SK-N-SH (cell line): ENCODE results near the gene BBX. TPM values are rescaled to one million over a fixed set of nuclear protein-coding genes. Genes with fewer than 3 reads are reported as not detected.

Source experiments
- CTCF ChIA-PET: fragments of 300-600, 350-600 bp; formaldehyde crosslinking; extraction: SDS; loops from one replicate; lab custom pipeline; 2021; lab: Yijun Ruan, JAX
- POLR2A ChIA-PET: fragments of 350-600 bp; sonication (Branson Sonifier 250); formaldehyde crosslinking; extraction: SDS; loops from one replicate; lab custom pipeline; 2020; ENCODE audit warnings: antibody characterized with exemption, inconsistent platforms; lab: Yijun Ruan, JAX
- DNase-seq: peaks from one replicate; pipeline ENCODE4 v3.0.0; 2012
- H2AFZ ChIP-seq: fragments of 200-600 bp; sonication (generic); 2 replicates; pipeline ENCODE4 v1.8.1; 2016; ENCODE audit warnings: antibody characterized with exemption, mild to moderate bottlenecking, low read depth
- H3F3A ChIP-seq: fragments of 200-600 bp; sonication (generic); replicated peaks from 2 replicates; pipeline ENCODE3; 2016; ENCODE audit warnings: antibody characterized with exemption, mild to moderate bottlenecking; ENCODE audit not compliant: insufficient read depth
- H3K27ac ChIP-seq, 2 experiments: fragments of 200-500 bp in 1 of 2; fragments of 200-600 bp in 1 of 2; sonication (Bioruptor generic) in 1 of 2; sonication (generic), shearing (Covaris generic) in 1 of 2; 2 replicates each; pipeline versions ENCODE4 v1.5.1 to v1.6.1; 2014 to 2016; ENCODE audit warnings: low read depth in 2 of 2, inconsistent platforms in 1 of 2, low read length in 1 of 2, mild to moderate bottlenecking in 1 of 2, mixed read lengths in 1 of 2
- H3K27me3 ChIP-seq: fragments of 200-600 bp; sonication (generic), shearing (Covaris generic); 2 replicates; pipeline ENCODE4 v1.6.1; 2016; ENCODE audit warnings: mixed run types; ENCODE audit not compliant: insufficient read depth
- H3K36me3 ChIP-seq, 2 experiments: fragments of 200-500 bp in 1 of 2; fragments of 200-600 bp in 1 of 2; sonication (Bioruptor generic) in 1 of 2; sonication (generic) in 1 of 2; replicated peaks in 1 of 2; 2 replicates each; pipeline versions ENCODE3 to v1.5.1; 2014 to 2016; ENCODE audit warnings: low read length in 1 of 2, mild to moderate bottlenecking in 1 of 2; ENCODE audit not compliant: insufficient read depth in 2 of 2, control insufficient read depth in 1 of 2
- H3K4me1 ChIP-seq, 2 experiments: fragments of 200-500 bp in 1 of 2; fragments of 200-600 bp in 1 of 2; sonication (Bioruptor generic) in 1 of 2; sonication (generic), shearing (Covaris generic) in 1 of 2; 2 replicates each; pipeline versions ENCODE4 v1.5.1 to v1.6.1; 2014 to 2016; ENCODE audit warnings: low read depth in 1 of 2, low read length in 1 of 2, mixed run types in 1 of 2; ENCODE audit not compliant: insufficient read depth in 2 of 2, control insufficient read depth in 1 of 2
- H3K4me2 ChIP-seq: fragments of 200-600 bp; sonication (generic), shearing (Covaris generic); 2 replicates; pipeline ENCODE4 v1.6.1; 2017; ENCODE audit warnings: mixed run types
- H3K4me3 ChIP-seq, 2 experiments: fragments of 200-500 bp in 1 of 2; fragments of 200-600 bp in 1 of 2; sonication (Bioruptor generic) in 1 of 2; sonication (generic), shearing (Covaris generic) in 1 of 2; 2 replicates each; pipeline versions ENCODE4 v1.5.1 to v1.8.1; 2014 to 2016; ENCODE audit warnings: low read depth in 2 of 2, inconsistent platforms in 1 of 2, low read length in 1 of 2, mild to moderate bottlenecking in 1 of 2, mixed read lengths in 1 of 2, moderate library complexity in 1 of 2
- H3K79me2 ChIP-seq: fragments of 200-600 bp; sonication (generic); 2 replicates; pipeline ENCODE4 v1.8.1; 2017; ENCODE audit warnings: mild to moderate bottlenecking; ENCODE audit not compliant: insufficient read depth
- H3K9ac ChIP-seq: fragments of 200-600 bp; sonication (generic); 2 replicates; pipeline ENCODE4 v1.6.1; 2017; ENCODE audit warnings: mixed run types
- H3K9me2 ChIP-seq: fragments of 200-600 bp; sonication (generic); 2 replicates; pipeline ENCODE4 v1.6.1; 2017; ENCODE audit warnings: mixed run types
- H3K9me3 ChIP-seq: fragments of 200-600 bp; sonication (generic); 2 replicates; pipeline ENCODE4 v1.6.1; 2017; ENCODE audit warnings: mixed run types, mild to moderate bottlenecking, moderate library complexity
- H4K20me1 ChIP-seq: fragments of 200-600 bp; sonication (generic); 2 replicates; pipeline ENCODE4 v1.6.1; 2017; ENCODE audit warnings: mild to moderate bottlenecking, mixed run types; ENCODE audit not compliant: insufficient read depth
- ELF1 ChIP-seq: IDR thresholded peaks from 2 replicates; pipeline ENCODE4 v1.4.0; 2012
- FOSL2 ChIP-seq: IDR thresholded peaks from 2 replicates; pipeline ENCODE4 v1.4.0; 2012; ENCODE audit warnings: low read depth, mild to moderate bottlenecking, moderate library complexity, borderline replicate concordance
- MEF2A ChIP-seq: IDR thresholded peaks from 2 replicates; pipeline ENCODE4 v1.4.0; 2012; ENCODE audit warnings: low read depth, borderline replicate concordance
- MXI1 ChIP-seq: IDR thresholded peaks from 2 replicates; pipeline ENCODE4 v1.6.1; 2012; ENCODE audit warnings: mild to moderate bottlenecking, low read depth, low read length, improper control_type of control experiment
- RAD21 ChIP-seq: IDR thresholded peaks from 2 replicates; pipeline ENCODE4 v1.6.1; 2012; ENCODE audit warnings: mild to moderate bottlenecking, low read length
- SIN3A ChIP-seq: IDR thresholded peaks from 2 replicates; pipeline ENCODE4 v1.6.1; 2012; ENCODE audit warnings: low read depth, mild to moderate bottlenecking, low read length, moderate library complexity, borderline replicate concordance
- TCF12 ChIP-seq: IDR thresholded peaks from 2 replicates; pipeline ENCODE4 v1.4.0; 2012
- polyA plus RNA-seq, 3 experiments: library from polyadenylated mRNA; depleted of rRNA; stranded (reverse); fragments of >200 nt; gene quantifications; 2 replicates each; pipeline ENCODE4 v1.2.3, GENCODE V29; 2012
- TF ChIP-seq, protein P1 (sequence below): IDR thresholded peaks from 2 replicates; pipeline ENCODE4 v1.4.0; 2012; ENCODE audit warnings: low read depth, borderline replicate concordance
- TF ChIP-seq, protein P2 (sequence below): fragments of 150-350 bp; IDR thresholded peaks from 2 replicates; pipeline ENCODE4 v1.6.1; 2016; ENCODE audit warnings: mild to moderate bottlenecking, low read depth, low read length
- TF ChIP-seq, protein P3 (sequence below): fragments of 200-600 bp; sonication (generic); IDR thresholded peaks from 2 replicates; pipeline ENCODE4 v1.6.1; 2017; ENCODE audit warnings: antibody characterized with exemption, mild to moderate bottlenecking, moderate library complexity

BBX gene
- polyA plus RNA-seq, 1 of the 3 experiments (the other 2 are of a cell fraction), result 14.2 TPM

DNA sequence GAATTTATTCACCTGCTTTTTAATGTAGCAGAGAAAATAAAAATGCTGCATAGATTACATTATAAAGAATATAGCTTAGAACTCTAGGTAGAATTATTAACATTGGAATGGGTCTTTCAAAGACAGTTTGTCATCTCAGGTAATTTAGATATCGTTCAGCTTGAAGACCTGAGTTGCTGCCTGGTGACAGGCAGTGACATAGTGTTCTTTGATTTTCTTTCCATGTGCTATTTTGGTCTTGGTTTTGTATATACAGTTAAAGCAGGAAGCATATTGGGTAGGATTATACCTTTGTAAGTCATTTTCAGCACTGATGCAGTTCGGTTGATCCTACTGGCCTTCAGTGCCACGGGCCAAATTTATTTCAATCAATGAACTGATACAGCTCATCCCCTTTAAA is 98.7 kb downstream of the BBX start (continued):
- TF ChIP-seq RAD21, result no peak
- TF ChIP-seq SIN3A, result no peak
- TF ChIP-seq FOSL2, result no peak
- TF ChIP-seq, protein P1, sequence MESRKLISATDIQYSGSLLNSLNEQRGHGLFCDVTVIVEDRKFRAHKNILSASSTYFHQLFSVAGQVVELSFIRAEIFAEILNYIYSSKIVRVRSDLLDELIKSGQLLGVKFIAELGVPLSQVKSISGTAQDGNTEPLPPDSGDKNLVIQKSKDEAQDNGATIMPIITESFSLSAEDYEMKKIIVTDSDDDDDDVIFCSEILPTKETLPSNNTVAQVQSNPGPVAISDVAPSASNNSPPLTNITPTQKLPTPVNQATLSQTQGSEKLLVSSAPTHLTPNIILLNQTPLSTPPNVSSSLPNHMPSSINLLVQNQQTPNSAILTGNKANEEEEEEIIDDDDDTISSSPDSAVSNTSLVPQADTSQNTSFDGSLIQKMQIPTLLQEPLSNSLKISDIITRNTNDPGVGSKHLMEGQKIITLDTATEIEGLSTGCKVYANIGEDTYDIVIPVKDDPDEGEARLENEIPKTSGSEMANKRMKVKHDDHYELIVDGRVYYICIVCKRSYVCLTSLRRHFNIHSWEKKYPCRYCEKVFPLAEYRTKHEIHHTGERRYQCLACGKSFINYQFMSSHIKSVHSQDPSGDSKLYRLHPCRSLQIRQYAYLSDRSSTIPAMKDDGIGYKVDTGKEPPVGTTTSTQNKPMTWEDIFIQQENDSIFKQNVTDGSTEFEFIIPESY, result no peak
- no peak for TF ChIP-seq MXI1
- TF ChIP-seq ELF1, result no peak
- no peak for TF ChIP-seq MEF2A

DNA sequence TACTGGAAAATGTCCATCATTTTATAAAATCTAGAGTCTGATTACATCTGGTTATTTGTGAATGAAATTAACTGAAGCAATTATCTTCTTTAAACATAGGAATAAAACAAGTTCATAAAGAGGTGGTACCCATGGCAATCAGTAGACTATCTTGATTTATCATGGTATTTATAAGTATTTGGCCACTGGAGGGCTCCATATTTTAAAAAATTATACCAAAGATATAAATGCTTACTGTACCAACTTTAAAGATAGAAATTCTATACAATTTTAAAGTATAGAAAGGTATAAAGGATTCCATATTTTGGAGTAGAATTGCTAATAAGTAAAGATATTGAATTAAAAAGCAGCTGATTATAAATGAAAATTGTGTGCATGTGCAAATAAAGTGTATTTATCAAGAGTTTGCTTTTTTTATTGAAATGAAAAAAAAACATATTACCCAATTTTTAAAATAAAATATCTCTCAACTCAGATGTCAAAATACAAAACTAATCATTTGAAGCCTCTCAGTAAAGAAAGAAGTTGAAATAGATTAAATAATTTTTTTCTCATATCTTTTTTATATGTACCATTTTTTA is 105.3 kb downstream of the BBX start:
- CTCF ChIA-PET, result interaction anchor here (0.9 to 2.3 kb wide), 4 partner anchors 9 to 54 kb away, joined by 3 to 9 read pairs (median 6); no protein-coding TSS in a partner anchor

More for the DNA sequence above, 105.3 kb downstream of the BBX start:
- H3K79me2 ChIP-seq, result peaks cover 3% of the 10 kb centered on the region; the same call in 1 of the 2 replicates
- H3K9me3 ChIP-seq, result no peaks in the 10 kb centered on the region
- no peak overlapping the region for H3K27ac ChIP-seq
- H3K36me3 ChIP-seq, result no peaks in the 10 kb centered on the region
- no peak for DNase-seq
- H2AFZ ChIP-seq, result no peak overlapping the region
- TF ChIP-seq, protein P1, result no peak
- TF ChIP-seq, protein P2, sequence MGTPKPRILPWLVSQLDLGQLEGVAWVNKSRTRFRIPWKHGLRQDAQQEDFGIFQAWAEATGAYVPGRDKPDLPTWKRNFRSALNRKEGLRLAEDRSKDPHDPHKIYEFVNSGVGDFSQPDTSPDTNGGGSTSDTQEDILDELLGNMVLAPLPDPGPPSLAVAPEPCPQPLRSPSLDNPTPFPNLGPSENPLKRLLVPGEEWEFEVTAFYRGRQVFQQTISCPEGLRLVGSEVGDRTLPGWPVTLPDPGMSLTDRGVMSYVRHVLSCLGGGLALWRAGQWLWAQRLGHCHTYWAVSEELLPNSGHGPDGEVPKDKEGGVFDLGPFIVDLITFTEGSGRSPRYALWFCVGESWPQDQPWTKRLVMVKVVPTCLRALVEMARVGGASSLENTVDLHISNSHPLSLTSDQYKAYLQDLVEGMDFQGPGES, result no peak
- TF ChIP-seq, protein P3, sequence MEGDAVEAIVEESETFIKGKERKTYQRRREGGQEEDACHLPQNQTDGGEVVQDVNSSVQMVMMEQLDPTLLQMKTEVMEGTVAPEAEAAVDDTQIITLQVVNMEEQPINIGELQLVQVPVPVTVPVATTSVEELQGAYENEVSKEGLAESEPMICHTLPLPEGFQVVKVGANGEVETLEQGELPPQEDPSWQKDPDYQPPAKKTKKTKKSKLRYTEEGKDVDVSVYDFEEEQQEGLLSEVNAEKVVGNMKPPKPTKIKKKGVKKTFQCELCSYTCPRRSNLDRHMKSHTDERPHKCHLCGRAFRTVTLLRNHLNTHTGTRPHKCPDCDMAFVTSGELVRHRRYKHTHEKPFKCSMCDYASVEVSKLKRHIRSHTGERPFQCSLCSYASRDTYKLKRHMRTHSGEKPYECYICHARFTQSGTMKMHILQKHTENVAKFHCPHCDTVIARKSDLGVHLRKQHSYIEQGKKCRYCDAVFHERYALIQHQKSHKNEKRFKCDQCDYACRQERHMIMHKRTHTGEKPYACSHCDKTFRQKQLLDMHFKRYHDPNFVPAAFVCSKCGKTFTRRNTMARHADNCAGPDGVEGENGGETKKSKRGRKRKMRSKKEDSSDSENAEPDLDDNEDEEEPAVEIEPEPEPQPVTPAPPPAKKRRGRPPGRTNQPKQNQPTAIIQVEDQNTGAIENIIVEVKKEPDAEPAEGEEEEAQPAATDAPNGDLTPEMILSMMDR, result peak; percentile 55
- no peak for TF ChIP-seq TCF12
- H3K4me3 ChIP-seq, result no peak overlapping the region
- H3K9ac ChIP-seq, result no peak overlapping the region
- H3F3A ChIP-seq, result peaks cover 7% of the 10 kb centered on the region
- POLR2A ChIA-PET, result no interaction called here
- no peaks in the 10 kb centered on the region for H4K20me1 ChIP-seq
- no peaks in the 10 kb centered on the region for H3K27me3 ChIP-seq
- H3K4me1 ChIP-seq, result peaks cover 9 to 10% of the 10 kb centered on the region in 2 experiments
- no peaks in the 10 kb centered on the region for H3K9me2 ChIP-seq
- H3K4me2 ChIP-seq, result no peak overlapping the region
